A375 (cell line): ENCODE results near the gene RSF1. TPM values are rescaled to one million over a fixed set of nuclear protein-coding genes. Genes with fewer than 3 reads are reported as not detected.

ENCODE experiments used
- small RNA-seq: library from RNA; depleted of rRNA; stranded (forward); fragments of <200 nt; gene quantifications from one replicate; pipeline ENCODE3, GENCODE V24; 2014
- total RNA-seq: library from RNA; depleted of rRNA; stranded (reverse); fragments of >200 nt; shearing (Covaris generic); gene quantifications from 2 replicates; pipeline ENCODE4 v1.2.3, GENCODE V29; 2014; rRNA removed

Gene RSF1, protein sequence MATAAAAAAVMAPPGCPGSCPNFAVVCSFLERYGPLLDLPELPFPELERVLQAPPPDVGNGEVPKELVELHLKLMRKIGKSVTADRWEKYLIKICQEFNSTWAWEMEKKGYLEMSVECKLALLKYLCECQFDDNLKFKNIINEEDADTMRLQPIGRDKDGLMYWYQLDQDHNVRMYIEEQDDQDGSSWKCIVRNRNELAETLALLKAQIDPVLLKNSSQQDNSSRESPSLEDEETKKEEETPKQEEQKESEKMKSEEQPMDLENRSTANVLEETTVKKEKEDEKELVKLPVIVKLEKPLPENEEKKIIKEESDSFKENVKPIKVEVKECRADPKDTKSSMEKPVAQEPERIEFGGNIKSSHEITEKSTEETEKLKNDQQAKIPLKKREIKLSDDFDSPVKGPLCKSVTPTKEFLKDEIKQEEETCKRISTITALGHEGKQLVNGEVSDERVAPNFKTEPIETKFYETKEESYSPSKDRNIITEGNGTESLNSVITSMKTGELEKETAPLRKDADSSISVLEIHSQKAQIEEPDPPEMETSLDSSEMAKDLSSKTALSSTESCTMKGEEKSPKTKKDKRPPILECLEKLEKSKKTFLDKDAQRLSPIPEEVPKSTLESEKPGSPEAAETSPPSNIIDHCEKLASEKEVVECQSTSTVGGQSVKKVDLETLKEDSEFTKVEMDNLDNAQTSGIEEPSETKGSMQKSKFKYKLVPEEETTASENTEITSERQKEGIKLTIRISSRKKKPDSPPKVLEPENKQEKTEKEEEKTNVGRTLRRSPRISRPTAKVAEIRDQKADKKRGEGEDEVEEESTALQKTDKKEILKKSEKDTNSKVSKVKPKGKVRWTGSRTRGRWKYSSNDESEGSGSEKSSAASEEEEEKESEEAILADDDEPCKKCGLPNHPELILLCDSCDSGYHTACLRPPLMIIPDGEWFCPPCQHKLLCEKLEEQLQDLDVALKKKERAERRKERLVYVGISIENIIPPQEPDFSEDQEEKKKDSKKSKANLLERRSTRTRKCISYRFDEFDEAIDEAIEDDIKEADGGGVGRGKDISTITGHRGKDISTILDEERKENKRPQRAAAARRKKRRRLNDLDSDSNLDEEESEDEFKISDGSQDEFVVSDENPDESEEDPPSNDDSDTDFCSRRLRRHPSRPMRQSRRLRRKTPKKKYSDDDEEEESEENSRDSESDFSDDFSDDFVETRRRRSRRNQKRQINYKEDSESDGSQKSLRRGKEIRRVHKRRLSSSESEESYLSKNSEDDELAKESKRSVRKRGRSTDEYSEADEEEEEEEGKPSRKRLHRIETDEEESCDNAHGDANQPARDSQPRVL (N-terminal part only)
- 42.4 and 58.8 TPM in 2 replicates for total RNA-seq

DNA sequence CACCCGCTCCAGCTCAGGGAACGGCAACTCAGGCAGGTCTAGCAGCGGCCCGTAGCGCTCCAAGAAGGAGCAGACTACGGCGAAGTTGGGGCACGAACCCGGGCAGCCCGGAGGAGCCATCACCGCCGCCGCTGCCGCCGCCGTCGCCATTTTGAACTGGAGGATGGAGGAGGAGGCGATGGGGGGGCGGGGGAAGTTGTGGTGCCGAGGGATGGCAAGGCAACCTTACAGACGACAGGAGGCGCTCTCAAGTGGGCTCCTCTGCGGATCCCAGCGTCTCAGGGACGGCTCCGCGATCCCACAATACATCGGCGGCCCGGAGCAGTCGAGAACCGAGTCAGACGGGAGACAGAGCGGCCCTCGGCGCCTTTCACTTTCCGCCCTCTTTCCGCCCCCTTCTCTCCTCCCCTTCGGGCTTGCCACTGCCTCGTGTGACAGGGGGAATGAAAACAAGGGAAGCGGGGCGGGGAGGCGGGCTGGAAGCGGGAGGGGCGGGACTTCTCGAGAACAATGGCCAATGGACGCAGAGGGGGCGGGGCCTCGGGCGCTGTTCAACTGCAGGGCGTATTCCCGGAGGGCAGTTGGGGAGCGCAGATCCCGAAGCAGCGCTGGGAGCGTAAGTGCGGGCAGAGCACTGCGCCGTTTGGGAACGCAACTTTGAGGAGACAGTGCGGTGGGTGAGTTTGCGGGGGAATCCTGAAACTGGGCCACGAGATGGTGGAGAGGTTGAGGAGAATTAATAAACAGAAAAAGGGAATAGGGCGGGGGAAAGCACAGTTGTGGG, at the start of gene RSF1, which contains the start of gene AAMDC:
TSS of gene RSF1 (minus strand) at position 158 of the 784 bp plus-strand sequence. CDS start at position 150, 8 bp downstream.
TSS of gene AAMDC (plus strand) at position 580 of the 784 bp plus-strand sequence. CDS start 21,353 bp downstream, outside the sequence.

GRCh38 chr11:77637345-77638165, 183.0 kb downstream of the RSF1 start, which contains the start of gene CLNS1A:
CLNS1A (minus strand) TSS chr11:77637794; CDS start chr11:77637714, 80 bp downstream.

Small RNA genes within 50 kb of the gene (small RNA-seq; reads per million reads assigned to genes)
- gene RF00019 = not detected

Other genes starting within 250 kb of the RSF1 start
- gene AQP11, start 230.8 kb downstream of the RSF1 start, total RNA-seq = 1.2 and 1.5 TPM in 2 replicates
- 351 and 386 TPM in 2 replicates for gene CLNS1A, start 182.9 kb downstream of the RSF1 start, total RNA-seq
- gene AAMDC, start 422 bp upstream of the RSF1 start, total RNA-seq = 13.8 and 19.3 TPM in 2 replicates
- 30.2 and 43.2 TPM in 2 replicates for gene INTS4, start 173.9 kb upstream of the RSF1 start, total RNA-seq
- not detected in 2 replicates for gene KCTD14, start 202.6 kb upstream of the RSF1 start, total RNA-seq
- gene THRSP, start 243.1 kb upstream of the RSF1 start, total RNA-seq = not detected in 2 replicates